GDM1 (cell line): ENCODE results near the gene MRPL49.

Experiments
- DNase-seq: peaks from one replicate; lab custom pipeline; 2025; lab: John Stamatoyannopoulos, UW

The MRPL49 gene

DNA sequence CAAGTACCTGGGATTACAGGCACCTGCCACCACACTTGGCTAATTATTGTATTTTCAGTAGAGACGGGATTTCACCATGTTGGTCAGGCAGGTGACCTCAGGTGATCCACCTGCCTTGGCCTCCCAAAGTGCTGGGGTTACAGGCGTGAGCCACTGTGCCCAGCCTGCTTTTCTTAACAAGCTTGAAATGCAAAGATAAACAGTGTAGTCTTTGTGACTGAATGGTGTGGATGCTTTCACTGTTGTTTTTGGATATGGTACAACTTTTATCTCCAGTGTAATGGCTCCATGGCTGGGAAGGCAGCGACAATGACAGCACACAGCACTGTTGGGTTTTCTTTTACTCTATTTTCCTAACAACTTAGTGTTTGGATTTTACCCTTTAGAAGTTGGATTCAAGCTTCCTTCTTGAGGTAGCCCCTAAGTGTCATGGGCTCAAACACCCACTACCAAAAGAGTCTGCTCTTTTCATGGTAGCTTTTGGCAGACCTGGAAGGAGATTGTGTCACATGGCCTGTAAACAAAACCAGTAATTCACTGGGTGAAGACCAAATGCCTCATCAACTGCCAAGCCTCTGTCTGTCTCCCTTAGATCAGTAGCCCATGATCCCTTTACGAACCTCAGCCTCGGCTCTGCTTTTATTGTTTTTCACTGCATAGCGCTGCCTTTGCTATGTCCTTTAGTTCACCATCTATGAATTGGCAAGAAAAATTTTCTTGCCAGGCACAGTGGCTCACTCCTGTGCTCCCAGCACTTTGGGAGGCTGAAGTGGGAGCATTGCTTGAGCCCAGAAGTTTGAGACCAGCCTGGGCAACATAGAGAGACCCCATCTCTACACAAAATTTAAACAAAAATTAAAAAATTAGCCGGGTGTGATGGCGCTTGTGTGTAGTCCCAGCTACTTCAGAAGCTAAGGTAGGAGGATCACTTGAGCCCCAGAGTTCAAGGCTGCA is 19.7 kb upstream of the MRPL49 start:
- DNase-seq = no peak

DNA sequence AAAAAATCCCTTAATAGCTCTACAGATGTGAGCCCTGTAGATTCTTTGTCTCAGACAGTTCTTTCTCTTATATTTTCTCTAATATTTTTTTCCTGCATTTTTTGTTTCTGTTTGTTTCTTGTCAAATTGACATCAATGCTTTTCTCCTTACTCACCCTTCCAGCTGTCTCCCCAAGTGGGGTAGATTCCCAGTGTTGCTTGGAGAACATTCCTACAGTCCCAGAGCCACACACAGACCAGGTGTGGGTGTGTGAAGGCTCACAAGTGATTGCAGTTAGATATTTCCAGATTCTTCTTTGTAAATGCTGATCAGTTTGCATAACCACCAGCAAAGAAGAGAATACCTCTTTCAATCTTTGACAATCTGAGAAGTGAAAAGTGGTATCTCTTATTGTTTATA is 18.6 kb upstream of the MRPL49 start:
- DNase-seq = no peak

DNA sequence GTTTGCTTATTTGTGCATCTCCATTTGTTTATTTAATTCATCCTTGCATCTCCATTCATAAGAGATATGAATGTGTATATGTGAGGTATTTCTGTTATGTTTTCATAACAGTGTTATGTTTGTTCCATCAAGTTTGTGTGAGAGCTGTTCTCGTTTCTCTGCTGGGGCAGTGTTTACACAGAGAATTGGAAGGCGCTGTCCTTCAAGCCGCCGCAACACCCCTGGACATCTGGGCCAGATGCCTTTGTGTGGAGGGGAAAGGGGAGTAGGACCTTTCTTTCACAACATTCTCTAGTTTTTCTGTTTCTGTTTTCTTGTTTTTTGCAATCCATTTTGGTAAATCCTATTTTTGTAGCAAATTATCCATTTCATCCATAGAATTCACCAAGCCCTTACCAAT is 17.5 kb upstream of the MRPL49 start:
- DNase-seq = no peak

DNA sequence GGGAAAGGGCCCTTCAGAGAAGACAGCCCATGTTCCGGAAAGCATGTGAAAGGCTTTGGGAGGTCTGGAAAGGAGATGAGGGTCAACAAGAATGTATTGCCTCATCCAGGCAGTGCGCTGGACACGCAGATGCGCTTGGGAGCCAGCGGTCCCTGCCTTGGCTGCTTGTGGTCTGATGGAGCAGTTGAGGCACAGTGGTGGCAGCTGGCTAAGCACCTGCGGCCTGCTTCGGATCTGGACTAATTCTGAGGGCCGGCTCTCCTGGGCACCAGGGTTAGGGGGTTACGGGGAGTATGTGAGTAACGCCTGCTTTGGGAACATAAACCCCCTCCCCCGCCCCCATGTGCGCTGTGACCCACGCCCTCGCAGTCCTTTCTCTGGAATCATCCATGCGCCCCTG is 15.0 kb upstream of the MRPL49 start:
- no peak for DNase-seq

DNA sequence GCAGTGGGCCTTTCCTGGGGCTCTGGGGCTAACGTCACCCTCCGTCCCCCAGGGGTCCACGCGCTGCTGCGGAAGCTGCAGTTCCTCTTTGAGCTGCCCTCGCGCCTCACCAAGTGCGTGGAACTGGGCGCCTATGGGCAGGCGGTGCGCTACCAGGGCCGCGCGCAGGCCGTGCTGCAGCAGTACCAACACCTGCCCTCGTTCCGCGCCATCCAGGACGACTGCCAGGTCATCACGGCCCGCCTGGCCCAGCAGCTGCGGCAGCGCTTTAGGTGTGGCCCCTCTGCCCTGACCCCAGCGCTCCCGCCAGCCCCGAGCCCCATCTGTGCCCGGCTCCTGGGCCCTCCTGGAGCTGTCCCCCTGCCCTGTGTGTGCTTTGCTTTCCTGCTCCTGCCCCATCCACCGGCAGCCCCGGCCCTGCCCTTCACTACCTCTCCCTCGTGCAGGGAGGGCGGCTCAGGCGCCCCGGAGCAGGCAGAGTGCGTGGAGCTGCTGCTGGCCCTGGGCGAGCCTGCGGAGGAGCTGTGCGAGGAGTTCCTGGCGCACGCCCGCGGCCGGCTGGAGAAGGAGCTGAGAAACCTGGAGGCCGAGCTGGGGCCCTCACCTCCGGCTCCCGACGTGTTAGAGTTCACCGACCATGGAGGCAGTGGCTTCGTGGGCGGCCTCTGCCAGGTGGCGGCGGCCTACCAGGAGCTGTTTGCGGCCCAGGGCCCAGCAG is 14.2 kb upstream of the MRPL49 start:
- DNase-seq = no peak

DNA sequence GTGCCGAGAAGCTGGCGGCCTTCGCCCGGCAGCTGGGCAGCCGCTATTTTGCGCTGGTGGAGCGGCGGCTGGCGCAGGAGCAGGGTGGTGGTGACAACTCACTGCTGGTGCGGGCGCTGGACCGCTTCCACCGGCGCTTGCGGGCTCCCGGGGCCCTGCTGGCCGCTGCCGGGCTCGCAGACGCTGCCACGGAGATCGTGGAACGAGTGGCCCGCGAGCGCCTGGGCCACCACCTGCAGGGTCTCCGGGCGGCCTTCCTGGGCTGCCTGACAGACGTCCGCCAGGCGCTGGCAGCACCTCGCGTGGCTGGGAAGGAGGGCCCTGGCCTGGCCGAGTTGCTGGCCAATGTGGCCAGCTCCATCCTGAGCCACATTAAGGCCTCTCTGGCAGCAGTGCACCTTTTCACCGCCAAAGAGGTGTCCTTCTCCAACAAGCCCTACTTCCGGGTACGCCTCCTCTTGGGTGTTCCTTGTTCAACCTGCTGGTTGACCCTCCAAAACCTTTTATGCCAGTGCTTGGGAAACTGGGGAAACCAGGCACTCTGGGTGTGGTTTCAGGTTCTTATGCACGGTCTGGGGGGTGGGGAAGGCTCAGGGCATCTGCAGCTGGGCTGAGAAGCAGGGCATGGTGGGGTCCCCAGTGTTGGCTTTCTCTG is 13.5 kb upstream of the MRPL49 start:
- no peak for DNase-seq

DNA sequence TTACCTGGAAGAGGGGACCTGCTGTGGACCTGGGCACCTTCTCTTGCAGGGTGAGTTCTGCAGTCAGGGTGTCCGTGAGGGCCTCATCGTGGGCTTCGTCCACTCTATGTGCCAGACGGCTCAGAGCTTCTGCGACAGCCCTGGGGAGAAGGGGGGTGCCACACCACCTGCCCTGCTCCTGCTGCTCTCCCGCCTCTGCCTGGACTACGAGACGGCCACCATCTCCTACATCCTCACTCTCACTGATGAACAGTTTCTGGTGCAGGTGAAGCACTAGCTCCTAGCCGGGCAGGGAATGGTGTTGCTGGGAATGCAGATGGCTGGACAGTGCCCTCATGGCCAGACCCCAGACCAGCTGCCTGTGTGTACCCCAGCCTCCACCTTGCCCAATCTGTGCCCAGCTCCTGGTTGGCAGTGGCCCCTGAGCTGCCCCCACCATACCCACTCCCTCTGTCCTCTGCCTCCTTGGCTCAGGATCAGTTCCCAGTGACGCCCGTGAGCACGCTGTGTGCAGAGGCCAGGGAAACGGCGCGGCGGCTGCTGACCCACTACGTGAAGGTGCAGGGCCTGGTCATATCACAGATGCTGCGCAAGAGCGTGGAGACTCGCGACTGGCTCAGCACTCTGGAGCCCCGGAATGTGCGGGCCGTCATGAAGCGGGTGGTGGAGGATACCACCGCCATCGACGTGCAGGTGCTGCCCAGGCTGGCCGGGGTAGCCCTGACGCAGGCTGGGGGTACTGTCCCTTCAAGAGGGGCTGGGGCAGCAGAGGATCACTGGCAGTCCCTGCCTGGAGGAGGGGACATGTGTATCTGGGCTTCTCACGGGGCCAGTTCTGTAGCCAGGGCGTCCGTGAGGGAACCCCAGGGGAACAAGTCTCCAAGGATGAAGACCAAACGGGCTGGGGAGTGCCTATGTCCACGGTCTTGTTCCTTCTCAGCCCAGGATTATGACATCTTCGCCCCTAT is 12.6 kb upstream of the MRPL49 start:
- no peak for DNase-seq

- DNase-seq = peak; percentile 69
These were observed 11.7 kb upstream of the MRPL49 start for GRCh38 chr11:65110354-65110861.

- DNase-seq = no peak
These were observed 10.9 kb upstream of the MRPL49 start for GRCh38 chr11:65111159-65111743.

DNA sequence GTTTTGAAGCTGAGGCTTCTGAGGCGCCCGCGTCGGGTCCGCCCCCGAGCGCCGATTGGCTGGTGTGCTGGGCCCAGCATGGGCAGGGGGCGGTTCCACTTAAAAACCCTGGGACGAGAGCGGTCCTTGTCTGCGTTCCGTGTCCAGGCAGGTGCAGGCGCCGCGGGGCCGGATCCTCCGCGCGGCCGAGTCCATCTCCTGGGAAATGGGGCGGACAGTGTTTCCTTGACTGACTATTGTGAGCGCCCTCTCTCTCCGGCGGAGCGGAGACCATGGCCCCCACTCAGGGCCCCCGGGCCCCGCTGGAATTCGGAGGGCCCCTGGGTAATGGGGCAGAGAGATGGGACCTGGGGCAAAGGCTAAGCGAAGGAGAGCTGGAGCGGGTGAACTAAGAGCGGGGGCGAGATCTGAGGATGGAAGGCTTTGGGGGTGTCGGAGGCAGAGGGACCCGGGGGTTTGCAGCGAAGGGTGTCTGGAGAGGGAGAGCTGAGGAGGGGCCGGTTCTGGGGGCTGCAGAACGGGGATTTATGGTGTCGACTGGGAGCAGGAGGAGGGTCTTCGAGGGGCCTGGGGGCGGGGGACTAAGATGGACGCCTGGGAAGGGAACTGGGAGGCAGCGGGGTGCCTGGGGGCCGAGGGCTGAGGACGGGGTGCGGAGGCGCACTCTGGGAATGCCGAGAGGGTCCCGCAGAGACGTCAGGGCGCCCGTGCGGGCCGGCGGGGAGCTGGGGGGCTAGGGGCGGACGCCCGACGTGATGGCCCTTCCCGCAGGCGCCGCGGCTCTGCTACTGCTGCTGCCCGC is 10.2 kb upstream of the MRPL49 start, which contains the start of gene TM7SF2:
Gene TM7SF2 (plus strand): TSS at position 129 of the 802 bp plus-strand sequence. CDS start 144 bp downstream, at position 273.
- peak; percentile 83 for DNase-seq

GRCh38 chr11:65112546-65113360 is 9.4 kb upstream of the MRPL49 start:
- DNase-seq = peak; percentile 61

DNA sequence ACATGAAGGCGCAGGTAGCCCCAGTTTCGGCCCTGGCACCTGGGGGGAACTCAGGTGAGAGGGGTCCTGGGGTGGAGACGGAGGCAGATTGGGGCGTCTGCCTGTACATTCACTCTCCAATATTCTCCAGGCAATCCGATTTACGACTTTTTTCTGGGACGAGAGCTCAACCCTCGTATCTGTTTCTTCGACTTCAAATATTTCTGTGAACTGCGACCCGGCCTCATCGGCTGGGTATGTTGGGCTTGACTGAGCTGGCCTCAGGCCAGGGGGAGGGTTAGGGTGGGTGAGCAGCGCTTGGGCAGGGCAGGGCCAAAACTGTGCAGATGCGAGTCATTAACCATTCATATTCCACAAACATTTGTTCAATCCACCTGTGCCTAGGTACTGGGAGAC is 8.8 kb upstream of the MRPL49 start:
- DNase-seq = no peak

- DNase-seq = no peak
These were observed 8.3 kb upstream of the MRPL49 start for GRCh38 chr11:65113839-65114238.

- no peak for DNase-seq
These were observed 7.5 kb upstream of the MRPL49 start for GRCh38 chr11:65114538-65115171.

DNA sequence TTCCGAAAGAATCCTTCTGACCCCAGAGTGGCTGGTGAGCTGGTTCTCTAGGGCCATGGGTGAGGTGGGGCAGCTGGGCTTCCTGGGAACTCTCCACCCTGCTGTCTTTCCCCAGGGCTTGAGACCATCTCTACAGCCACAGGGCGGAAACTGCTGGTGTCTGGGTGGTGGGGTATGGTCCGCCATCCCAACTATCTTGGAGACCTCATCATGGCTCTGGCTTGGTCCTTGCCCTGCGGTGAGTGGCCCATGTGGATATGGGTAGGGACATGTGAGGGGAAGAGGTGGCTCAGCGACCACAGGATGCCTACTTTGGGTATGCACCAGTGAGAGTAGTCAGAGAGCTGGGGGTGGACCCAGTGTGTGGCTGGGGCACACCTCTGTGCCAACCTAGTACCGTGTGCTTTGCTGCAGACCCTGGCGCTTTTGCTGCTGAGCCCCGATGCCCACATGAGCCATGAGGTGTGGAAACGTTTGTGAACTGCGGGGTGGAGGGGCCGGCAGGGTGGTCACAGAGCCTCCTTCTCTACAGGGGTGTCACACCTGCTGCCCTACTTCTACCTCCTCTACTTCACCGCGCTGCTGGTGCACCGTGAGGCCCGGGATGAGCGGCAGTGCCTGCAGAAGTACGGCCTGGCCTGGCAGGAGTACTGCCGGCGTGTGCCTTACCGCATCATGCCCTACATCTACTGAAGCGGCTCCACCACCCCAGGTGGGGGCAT is 6.6 kb upstream of the MRPL49 start:
- DNase-seq = no peak

GRCh38 chr11:65116370-65117205 is 5.5 kb upstream of the MRPL49 start:
- DNase-seq = no peak
